Measurements from ENCODE around the gene GADD45B.
"Not testable (repeated sequence)": the region's sequence is repeated elsewhere in the genome, so short reads cannot be mapped to it uniquely, and the experiment has no call there.

The GADD45B gene

DNA sequence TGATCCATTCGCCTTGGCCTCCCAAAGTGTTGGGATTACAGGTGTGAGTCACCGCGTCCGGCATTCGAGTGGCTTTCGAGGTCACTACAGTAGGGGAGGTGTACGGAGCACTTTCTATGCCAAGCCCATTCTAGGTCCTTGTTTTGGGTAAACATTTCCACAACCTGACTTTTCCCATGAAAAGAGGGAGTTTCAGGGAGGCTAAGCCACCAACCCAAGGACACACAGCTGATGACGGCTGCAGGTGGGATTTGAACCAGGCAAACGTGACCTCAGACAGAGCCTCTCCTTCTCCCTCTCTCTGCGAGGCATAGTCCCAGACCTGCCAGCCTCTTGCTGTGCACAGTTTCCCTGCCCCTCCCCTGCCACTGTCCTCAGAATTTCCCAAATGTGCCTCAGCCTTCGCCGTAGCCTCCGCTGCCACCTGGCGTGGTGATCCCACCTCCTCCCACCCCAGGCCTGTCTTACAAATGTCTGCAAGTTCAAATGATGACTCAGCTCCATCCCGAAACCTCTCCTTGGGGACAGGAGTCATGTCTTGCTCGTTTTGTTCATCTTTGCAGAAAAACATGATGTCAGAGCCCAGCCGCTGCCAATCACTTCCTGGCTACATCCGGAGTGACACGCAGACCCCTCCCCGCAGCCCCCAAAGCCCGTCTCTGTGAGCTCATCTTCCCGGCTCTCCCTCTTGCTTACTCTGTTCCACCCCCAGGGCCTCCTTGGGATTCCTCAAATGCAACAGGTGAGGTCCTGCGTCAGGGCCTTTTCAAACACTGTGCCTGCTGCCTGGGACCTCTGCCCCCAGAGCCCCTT, 6.6 kb upstream of the GADD45B start:
- peak; percentile 55 for DNase-seq (ENCODE audit: low read depth)

DNA sequence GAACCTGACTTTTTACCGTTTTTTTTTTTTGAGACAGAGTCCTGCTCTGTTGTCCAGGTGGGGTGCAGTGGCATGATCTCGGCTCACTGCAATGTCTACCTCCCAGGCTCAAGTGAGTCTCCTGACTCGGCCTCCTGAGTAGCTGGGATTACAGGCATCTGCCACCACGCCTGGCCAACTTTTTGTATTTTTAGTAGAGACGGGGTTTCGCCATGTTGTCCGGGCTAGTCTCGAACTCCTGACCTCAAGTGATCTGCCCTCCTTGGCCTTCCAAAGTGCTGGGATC, 6.1 kb upstream of the GADD45B start:
- not testable (repeated sequence) for DNase-seq (ENCODE audit: low read depth)

DNA sequence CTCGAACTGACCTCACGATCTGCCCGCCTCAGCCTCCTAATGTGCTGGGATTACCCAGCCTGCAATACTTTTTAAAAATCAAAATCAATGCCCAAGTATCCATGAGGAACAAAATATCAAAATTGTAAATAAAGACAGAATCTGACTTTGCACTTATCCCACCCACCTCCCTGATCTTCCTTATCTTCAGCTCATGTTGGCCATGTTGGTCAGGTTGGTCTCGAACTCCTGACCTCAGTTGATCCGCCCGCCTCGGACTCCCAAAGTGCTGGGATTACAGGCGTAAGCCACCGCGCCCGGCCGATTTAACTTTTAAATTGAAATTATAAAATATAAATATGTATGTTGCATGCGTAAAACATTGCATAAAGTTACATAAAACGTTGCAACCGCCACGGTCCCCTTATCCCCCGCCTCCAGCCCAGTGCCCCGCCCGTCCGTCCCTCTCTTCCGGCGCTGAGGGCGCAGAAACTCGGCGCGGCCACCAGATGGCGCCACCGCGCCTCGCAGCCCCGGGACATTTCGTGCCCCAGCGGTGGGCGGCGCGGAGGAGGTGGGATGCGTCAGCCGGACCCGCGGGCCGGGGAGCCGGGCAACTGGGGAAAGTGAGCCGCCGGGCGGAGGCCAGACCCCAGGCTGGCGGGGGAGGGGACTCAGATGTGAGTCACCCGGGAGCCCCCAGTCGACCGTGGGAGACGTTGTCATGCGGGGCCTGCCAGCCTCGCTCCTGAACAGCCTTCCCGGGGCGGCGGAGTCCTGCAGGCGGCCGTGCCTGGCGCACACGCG, 1.5 kb upstream of the GADD45B start:
- peak; percentile 79 for DNase-seq (ENCODE audit: low read depth)

DNA sequence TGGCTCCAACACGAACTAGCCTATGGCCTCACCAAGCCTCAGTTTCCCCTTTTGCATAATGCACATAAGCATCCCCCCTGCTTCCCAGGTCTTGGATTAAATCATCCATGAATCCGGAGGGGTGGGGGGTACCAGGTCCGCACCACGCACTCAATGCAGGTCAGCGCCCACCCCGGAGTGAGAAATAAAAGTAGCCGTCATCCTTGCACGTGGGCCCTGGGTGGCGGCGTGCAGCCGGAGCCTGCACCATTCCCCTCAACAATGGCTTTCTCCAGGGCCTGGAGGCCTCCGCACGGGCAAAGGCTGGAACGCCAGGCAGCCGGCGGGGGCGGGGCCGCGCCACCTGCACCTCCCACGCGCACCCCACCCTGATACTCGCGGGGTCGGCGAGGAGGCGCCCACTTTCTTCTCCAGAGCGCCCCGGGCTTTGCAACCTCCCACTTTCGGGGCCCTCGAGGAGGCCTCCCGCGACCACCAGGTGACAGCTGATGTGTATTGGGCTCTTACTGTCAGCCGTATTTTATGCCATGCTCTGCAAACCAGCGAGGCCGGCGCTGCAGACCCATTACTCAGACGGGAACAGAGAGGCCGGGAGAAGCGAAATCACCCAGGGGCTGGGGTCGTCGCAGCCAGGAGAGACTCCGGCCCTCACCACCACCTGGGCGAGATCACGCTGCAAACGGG, 767 bp upstream of the GADD45B start:
- DNase-seq (ENCODE audit: low read depth) = peak; percentile 49

DNA sequence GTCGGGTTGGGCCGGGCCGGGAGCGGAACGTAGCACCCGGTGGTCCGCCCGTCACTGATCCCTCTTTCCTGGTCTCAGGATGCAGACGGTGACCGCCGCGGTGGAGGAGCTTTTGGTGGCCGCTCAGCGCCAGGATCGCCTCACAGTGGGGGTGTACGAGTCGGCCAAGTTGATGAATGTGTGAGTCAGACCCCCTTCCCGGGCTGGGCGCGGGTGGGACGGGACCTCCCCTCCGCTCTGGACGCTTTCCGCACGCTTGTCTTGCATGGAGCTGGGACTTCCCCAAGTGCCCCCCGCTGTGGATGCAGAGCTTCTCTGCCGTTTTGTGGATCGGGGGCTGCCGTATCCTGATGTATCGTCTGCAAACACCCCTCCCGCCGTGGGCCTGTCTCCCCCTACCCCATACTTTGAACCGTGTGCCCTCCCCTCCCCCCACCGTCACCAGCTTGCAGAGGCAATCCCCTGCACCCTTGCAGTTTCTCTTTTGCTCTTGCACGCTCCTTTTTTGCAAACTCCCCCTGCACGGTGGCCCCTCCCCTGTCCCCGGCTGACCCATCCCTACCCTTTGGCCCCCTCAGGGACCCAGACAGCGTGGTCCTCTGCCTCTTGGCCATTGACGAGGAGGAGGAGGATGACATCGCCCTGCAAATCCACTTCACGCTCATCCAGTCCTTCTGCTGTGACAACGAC, 669 bp downstream of the GADD45B start:
- peak; percentile 48 for DNase-seq (ENCODE audit: low read depth)

DNA sequence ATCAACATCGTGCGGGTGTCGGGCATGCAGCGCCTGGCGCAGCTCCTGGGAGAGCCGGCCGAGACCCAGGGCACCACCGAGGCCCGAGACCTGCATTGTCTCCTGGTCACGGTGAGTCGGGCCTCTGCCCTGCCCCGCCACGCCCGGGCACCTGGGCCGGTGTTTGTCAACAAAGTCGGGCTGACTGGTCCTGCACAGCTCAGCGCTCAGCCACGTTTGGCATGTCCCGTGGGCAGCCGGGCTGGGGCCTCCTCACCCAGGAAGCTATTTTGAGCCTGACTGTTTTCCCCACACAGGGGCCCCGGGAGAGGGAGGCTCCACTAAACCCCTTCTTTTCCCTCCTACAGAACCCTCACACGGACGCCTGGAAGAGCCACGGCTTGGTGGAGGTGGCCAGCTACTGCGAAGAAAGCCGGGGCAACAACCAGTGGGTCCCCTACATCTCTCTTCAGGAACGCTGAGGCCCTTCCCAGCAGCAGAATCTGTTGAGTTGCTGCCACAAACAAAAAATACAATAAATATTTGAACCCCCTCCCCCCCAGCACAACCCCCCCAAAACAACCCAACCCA, 1.3 kb downstream of the GADD45B start:
- no peak for DNase-seq (ENCODE audit: low read depth)

DNA sequence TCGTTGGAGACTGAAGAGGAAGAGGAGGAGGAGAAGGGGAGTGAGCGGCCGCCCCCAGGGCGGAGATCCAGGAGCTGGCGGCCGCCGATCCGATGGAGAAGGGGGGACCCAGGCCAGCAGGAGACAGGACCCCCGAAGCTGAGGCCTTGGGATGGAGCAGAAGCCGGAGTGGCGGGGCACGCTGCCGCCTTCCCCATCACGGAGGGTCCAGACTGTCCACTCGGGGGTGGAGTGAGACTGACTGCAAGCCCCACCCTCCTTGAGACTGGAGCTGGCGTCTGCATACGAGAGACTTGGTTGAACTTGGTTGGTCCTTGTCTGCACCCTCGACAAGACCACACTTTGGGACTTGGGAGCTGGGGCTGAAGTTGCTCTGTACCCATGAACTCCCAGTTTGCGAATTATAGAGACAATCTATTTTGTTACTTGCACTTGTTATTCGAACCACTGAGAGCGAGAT, 1.8 kb downstream of the GADD45B start:
- DNase-seq (ENCODE audit: low read depth) = peak; percentile 54

DNA sequence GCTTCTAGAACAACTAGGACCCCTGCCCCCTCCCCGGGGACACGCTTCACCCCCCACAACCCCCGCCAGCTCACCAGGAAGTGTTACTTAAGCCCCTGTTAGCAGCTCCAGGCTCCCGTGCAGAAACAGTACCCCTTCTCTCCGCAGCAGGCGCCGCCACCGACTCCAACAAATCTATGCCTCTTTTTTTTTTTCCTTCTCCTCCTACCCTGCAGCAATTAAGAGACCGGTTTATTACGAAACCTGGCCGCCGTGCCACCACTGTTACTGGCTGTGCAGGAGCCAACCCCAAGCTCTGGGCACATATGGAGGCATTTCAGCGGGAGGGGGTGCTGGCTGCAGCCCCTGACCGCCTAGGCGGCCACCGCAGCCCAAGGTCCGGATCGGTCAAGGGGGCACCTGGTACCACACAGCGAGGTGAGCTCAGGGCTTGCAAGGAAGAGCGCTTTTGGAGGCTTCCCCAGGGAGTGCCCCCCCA, 2.4 kb downstream of the GADD45B start:
- peak; percentile 93 for DNase-seq (ENCODE audit: low read depth)

DNA sequence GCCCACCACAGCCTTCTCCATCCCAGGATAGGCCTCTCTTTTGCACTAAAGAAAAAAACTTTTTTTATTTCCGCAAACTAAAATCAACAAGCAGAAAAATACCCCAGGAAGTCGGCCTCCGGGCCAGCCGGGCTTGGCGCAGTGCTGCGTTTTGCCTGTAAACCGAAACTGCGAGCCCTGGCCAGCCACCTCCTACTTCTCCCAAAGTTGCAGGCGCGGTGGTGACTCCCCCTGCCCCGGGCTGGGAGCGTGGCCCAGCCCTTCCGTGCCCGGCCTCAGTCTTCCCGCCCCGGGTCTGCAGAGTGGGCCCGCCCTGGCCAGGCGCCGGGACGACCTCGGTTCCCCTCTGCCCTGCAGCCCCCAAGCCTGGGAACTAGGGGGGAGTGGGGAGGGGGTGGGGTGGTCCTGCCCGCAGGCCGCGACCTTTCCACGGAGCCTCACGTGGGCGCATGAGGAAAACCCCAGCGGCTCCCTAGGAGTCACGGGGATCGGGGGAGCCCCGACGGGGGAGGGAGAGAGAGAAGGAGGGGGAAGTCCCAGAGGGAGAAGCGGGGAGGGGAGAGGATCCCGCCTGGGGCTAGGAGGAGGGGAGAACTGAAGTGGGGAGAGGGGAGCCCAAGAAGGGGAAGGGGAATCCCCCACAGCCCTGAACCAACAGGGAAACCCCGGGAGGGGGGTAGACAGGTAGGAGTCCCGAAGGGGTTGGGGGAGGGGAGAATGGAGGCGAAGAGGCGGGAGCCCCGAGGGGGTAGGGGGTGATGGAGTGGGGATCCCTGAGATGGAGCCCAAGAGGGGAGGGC, 3.0 kb downstream of the GADD45B start:
- peak; percentile 84 for DNase-seq (ENCODE audit: low read depth)

DNA sequence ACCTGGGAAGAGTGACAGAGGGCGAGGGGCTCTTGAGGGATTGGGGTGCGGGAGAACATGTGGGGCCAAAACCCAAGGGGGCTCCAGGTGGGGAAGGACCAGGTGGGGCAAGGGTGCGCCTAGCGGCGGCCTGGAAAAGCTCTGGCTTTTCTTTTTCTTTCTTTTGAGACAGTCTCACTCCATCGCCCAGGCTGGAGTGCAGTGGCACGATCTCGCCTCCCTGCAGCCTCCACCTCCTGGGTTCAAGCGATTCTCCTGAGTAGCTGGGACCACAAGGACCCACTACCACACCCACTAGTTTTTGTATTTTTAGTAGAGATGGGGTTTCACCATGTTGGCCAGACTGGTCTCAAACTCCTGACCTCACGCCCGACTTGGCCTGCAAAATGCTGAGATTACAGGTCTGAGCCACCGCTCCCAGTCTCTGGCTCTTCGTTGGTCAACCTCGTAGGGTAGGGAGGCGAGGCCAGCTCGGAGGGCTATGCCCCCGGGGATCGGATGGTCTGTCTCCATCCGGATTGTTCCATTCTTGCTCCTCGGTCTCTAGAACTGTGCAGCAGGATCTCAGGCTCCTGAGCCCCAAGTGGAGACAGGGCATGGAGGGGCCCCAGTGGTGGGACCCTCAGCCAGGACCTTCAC, 3.7 kb downstream of the GADD45B start:
- no peak for DNase-seq (ENCODE audit: low read depth)

DNA sequence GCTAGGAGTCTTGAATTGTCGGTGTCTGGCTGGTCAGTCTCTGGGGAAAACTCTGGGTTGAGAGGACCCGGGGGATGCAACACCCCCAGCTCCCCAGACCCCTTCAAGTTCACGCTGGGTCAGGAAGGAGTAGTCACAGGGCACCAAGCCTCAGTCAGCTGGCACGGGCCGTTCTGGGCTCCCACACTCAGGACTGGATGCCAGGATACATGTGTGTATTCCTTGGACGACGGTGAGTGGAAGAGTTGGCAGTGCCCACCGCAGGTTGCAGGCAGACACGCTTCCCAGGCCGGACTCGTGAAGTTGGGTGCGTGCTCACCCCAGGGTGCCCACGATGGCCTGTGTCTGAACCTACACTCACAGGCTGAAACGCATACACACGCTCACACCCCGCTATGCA, 5.5 kb downstream of the GADD45B start:
- DNase-seq (ENCODE audit: low read depth) = no peak

DNA sequence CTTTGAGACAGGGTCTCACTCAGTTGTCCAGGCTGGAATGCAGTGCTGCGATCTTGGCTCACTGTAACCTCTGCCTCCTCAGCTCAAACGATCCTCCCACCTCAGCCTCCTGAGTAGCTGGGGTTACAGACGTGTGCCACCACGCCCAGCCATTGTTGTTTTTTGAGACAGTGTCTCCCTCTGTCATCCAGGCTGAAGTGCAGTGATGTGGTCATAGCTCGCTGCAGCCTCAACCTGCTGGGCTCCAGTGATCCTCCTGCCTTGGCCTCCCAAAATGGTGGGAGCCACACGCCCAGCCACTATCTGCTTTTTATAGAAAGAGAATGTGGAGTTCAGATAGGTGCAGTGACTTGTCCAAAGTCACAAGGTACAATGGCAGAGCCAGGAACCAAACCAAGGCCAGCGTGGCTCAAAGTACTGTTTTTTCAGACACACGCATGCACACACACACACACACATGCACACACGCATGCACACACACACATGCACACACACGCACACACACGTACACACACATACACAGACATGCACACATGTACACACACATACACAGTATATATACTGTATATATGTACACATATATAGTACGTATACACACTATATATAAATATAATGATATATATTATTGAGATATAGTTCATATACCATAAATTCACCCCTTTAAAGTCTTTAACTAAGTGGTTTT, 6.6 kb downstream of the GADD45B start:
- no peak for DNase-seq (ENCODE audit: low read depth)

DNA sequence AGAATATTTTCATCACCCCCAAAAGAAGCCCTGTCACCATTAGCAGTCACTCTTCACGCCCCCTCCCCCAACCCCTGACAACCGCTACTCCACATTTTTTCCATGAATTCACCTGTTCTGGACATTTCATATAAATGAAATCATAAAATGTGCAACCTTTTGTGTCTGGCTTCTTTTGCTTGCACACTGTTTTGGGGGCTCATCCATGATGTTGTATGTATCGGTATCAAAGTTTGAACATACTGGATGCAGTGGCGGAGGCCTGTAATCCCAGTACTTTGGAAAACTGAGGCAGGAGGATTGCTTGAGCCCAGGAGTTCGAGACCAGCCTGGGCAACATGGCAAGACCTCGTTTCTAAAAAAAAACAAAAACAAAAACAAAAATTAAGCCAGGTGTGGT, 7.2 kb downstream of the GADD45B start:
- no peak for DNase-seq (ENCODE audit: low read depth)

DNA sequence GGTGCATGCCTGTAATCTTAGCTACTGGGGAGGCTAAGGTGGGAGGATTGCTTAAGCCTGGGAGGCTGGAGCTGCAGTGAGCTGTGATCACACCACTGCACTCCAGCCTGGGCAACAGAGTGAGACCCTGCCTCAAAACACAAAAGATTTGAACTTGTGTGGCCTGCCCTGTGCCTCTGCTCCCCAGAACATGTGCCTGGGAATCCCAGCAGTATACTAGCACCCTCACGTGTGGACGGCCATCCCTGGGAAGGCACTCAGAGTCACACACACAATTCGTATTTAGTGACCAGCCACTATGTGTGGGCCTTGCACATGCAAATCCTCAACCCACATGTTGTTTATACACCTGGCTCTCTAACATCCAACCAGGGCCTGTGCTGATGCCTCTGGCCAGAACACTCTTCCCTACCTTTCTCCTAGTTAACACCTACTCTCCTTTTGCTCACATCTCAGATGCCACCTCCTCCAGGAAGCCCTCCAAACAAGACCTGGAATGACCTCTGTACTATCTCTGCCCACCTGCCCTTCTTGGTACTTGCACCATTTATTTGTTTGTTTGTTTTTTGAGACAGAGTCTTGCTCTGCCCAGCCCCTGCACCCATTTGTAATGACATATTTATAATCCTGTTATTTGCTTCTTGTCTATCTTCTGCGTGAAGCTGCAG, 7.7 kb downstream of the GADD45B start:
- DNase-seq (ENCODE audit: low read depth) = no peak

DNA sequence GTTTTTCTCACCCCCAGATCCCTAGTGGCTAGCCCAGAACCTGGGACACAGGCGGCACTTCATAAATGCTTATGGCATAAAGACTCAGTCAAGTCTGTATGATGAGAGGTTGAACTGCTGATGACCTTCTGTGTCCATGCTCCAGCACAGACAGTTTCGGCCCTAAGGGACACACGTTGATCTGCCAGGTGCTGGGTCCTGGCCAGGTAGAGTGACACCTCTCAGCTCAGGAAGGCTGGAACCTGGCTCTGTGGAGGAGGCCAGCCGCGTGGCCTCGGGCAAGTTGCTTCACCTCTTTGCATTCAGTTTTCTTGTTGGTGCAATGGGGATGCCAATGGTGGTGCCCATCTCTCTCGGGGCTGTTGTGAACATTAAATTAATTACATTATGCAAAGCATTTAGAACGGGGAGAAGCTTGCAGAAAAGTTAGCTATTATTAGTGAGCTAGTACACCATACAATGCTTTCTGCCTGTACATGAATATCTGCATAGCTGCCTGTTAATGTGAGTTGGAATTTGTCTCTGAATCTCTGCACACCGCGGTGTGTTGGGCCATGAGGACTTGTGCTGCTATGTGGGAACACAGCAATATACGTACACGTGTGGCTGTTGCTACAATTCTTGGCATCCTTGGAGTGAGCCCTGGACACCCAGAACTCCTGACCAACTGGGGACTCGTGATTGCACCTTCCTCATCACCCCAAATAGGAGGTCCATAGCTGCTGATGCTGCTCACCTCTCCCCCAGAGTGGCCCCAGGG, 8.4 kb downstream of the GADD45B start:
- DNase-seq (ENCODE audit: low read depth) = no peak

DNA sequence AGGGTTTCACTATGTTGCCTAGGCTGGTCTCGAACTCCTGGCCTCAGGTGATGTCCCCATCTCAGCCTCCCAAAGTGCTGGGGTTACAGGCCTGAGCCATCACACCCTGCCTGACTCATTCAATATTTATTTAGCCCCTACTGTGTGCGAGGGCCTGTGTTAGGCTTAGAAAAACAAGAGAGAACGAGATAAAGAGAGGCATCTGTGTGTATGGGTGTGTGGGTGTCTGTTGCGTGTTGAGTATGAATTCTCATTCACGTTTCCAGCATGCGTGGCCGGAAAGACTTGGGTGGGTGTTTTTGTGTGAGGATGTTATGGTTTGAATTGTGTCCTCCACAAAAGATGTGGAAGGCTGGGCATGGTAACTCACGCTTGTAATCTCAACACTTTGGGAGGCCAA, 9.5 kb downstream of the GADD45B start:
- DNase-seq (ENCODE audit: low read depth) = no peak

DNA sequence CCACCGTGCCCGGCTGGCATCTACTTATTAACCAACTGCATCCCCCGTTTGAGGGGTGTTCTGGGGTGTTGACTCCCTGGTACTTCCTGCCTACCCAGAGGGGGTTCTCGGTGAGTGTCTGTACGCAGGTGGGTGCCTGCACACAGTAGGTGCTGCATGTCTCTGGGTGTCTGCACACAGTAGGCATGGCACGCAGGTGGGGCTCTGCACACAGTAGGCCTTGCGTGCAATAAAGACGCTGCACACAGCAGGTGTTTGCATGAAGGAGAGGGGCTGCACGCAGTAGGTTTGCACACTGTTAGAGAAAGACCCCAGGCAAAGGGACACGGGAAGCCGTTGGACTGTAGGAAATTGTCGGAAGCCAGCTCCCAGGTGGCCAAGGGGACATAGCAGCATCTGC, 11.2 kb downstream of the GADD45B start:
- DNase-seq (ENCODE audit: low read depth) = no peak

DNA sequence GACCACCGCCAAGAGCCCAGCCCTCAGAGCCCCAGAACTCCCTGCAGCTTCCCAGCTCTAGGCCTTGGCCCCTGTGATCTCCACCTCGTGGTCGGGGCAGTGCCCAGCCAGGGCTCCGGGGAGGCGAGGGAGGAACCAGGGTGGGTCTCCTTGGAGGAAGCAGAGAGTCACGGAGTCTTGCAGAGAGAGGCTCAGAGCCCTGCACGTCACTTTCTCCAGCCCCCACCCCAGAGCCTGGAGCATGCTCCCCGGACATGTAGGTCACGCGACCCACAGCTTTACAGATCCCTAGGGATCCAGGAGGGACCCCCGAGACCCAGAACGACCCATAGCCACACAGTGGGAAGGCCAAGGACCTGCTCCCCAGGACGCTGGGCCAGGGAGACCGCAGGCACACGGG, 11.9 kb downstream of the GADD45B start:
- DNase-seq (ENCODE audit: low read depth) = no peak
